Pericardium fibroblast (primary cell): ENCODE data around the gene ADO. TPM values are rescaled to one million over a fixed set of nuclear protein-coding genes. Genes with fewer than 3 reads are reported as not detected.

Experiments
- total RNA-seq: library from RNA; depleted of rRNA; stranded (reverse); fragments of >200 nt; gene quantifications from 2 replicates; pipeline ENCODE4 v1.2.3, GENCODE V29; 2015

Gene ADO
- total RNA-seq, result 16.9 and 25.4 TPM in 2 replicates

GRCh38 chr10:62804356-62805230 lies at the start of gene ADO:
TSS of gene ADO (plus strand) at chr10:62804720. CDS start at chr10:62805060, 340 bp downstream.

GRCh38 chr10:62816331-62817120 lies 12.0 kb downstream of the ADO start, which contains the start of gene EGR2:
TSS of gene EGR2 (minus strand) at chr10:62816366. CDS start at chr10:62816029, 337 bp downstream.

Other genes starting within 250 kb of the ADO start
- gene EGR2, start 11.6 kb downstream of the ADO start, total RNA-seq, result 3.3 and 5.1 TPM in 2 replicates